HG02588 (cell line): Measurements from ENCODE around the gene STX18.
"Not testable (repeated sequence)": the region's sequence is repeated elsewhere in the genome, so short reads cannot be mapped to it uniquely, and the experiment has no call there.

ENCODE experiments used
- ATAC-seq: cut with Tn5 transposase; IDR thresholded peaks from one replicate; pipeline ENCODE4 v1.9.1; 2021; ENCODE audit warnings: mild to moderate bottlenecking, moderate library complexity; ENCODE audit not compliant: unreplicated experiment

Gene STX18

GRCh38 chr4:4558881-4559280, 17.0 kb upstream of the STX18 start:
- no peak for ATAC-seq

GRCh38 chr4:4555916-4556315, 14.1 kb upstream of the STX18 start:
- no peak for ATAC-seq

GRCh38 chr4:4554234-4554633, 12.4 kb upstream of the STX18 start:
- ATAC-seq, result no peak

- ATAC-seq, result not testable (repeated sequence)
Observed at GRCh38 chr4:4552042-4552441, 10.2 kb upstream of the STX18 start.

GRCh38 chr4:4550161-4550560, 8.3 kb upstream of the STX18 start:
- ATAC-seq, result not testable (repeated sequence)

- no peak for ATAC-seq
Observed at GRCh38 chr4:4549534-4549933, 7.7 kb upstream of the STX18 start.

- no peak for ATAC-seq
Observed at GRCh38 chr4:4542774-4543485, 1.1 kb upstream of the STX18 start.

- peak; percentile 44 for ATAC-seq
Observed at GRCh38 chr4:4541040-4541631, 712 bp downstream of the STX18 start.

GRCh38 chr4:4539481-4539880, 2.4 kb downstream of the STX18 start:
- ATAC-seq, result no peak

- no peak for ATAC-seq
Observed at GRCh38 chr4:4535590-4535989, 6.3 kb downstream of the STX18 start.

GRCh38 chr4:4534515-4535145, 7.2 kb downstream of the STX18 start:
- no peak for ATAC-seq

GRCh38 chr4:4533461-4534169, 8.2 kb downstream of the STX18 start:
- ATAC-seq, result no peak

GRCh38 chr4:4532371-4533154, 9.3 kb downstream of the STX18 start:
- no peak for ATAC-seq

- ATAC-seq, result no peak
Observed at GRCh38 chr4:4529392-4529791, 12.5 kb downstream of the STX18 start.

- no peak for ATAC-seq
Observed at GRCh38 chr4:4526401-4526800, 15.4 kb downstream of the STX18 start.

GRCh38 chr4:4524364-4524763, 17.5 kb downstream of the STX18 start:
- ATAC-seq, result peak; percentile 99

GRCh38 chr4:4521731-4522130, 20.1 kb downstream of the STX18 start:
- no peak for ATAC-seq

GRCh38 chr4:4521136-4521535, 20.7 kb downstream of the STX18 start:
- ATAC-seq, result no peak

GRCh38 chr4:4519297-4519894, 22.5 kb downstream of the STX18 start:
- ATAC-seq, result no peak

- no peak for ATAC-seq
Observed at GRCh38 chr4:4518747-4519146, 23.1 kb downstream of the STX18 start.
